ENCODE results near the gene MRNIP. TPM values are rescaled to one million over a fixed set of nuclear protein-coding genes. Genes with fewer than 3 reads are reported as not detected.

The MRNIP gene
- total and polyA plus RNA-seq, 2 of the 8 experiments (the other 6 are each of a cell fraction or from before 2014, with no cell fraction given): 29.6 TPM

GRCh38 chr5:179901462-179901861 is 42.8 kb upstream of the MRNIP start:
- DNase-seq (ENCODE audit: low read depth in 1 of 2, low spot score in 2 of 2): no peak
- H2BK120ac ChIP-seq (replicated peaks; ENCODE audit: low read depth, low read length): no peak overlapping the region
- H3K23me2 ChIP-seq (ENCODE audit: low read depth, low read length): no peaks in the 10 kb centered on the region
- ChIA-PET CTCF (ENCODE audit: partially characterized antibody) (interaction anchor here (0.6 to 2.5 kb wide), 2 partner anchors 31 to 170 kb away, joined by 4 to 7 read pairs; no protein-coding TSS in a partner anchor), POLR2A (ENCODE audit: partially characterized antibody) (interaction anchor here (0.9 kb wide), 2 partner anchors 11 to 79 kb away, joined by 3 to 4 read pairs; no protein-coding TSS in a partner anchor)
- no peak overlapping the region for H2BK20ac ChIP-seq (ENCODE audit: low read length)
- H3K4ac ChIP-seq (replicated peaks; ENCODE audit: insufficient read length, low read depth, low read length): no peak overlapping the region
- peaks cover 3 to 21% (median 5%) of the 10 kb centered on the region in 4 experiments; a peak in 6 of 8 replicates for H3K36me3 ChIP-seq (ENCODE audit: control insufficient read depth in 2 of 4, insufficient read depth in 4 of 4, low read length in 3 of 4)
- H3K18ac ChIP-seq (ENCODE audit: extremely low read depth, low read length): no peak overlapping the region
- no peaks in the 10 kb centered on the region for H3K9me3 ChIP-seq (ENCODE audit: insufficient read depth in 2 of 2, low read depth in 1 of 2, low read length in 1 of 2)
- no peak overlapping the region for H4K91ac ChIP-seq (replicated peaks; ENCODE audit: insufficient read length, low read length)
- H2AK5ac ChIP-seq (ENCODE audit: low read depth, low read length): no peak overlapping the region
- H3K4me1 ChIP-seq (replicated peaks in 1 of 4; ENCODE audit: control insufficient read depth in 3 of 4, insufficient read depth in 4 of 4, low read length in 3 of 4): no peaks in the 10 kb centered on the region
- H3K14ac ChIP-seq (ENCODE audit: insufficient read length): no peak overlapping the region
- H3K27ac ChIP-seq (ENCODE audit: low read depth, low read length): no peak overlapping the region
- 94% methylated on average over 6 of the region's 6 CpGs; no CpG with 5 or more reads in 1 of the 2 experiments for WGBS, 2 experiments (ENCODE audit: extremely low coverage in 1 of 2, insufficient coverage in 1 of 2, insufficient read length in 1 of 2, insufficient replicate concordance in 2 of 2, low coverage in 1 of 2, low lambda C conversion rate in 2 of 2, missing lambda C conversion rate in 1 of 2)
- H2AFZ ChIP-seq (ENCODE audit: low read length): no peak overlapping the region
- H3K23ac ChIP-seq (ENCODE audit: insufficient read length): no peak overlapping the region
- H4K5ac ChIP-seq (ENCODE audit: insufficient read length, low read depth, low read length): no peak overlapping the region
- peaks cover 0 to 2% of the 10 kb centered on the region in 2 experiments; a peak in 1 of 4 replicates for H3K79me2 ChIP-seq (ENCODE audit: control insufficient read depth in 1 of 2, insufficient read depth in 2 of 2, low read length in 2 of 2)
- H3K56ac ChIP-seq (replicated peaks; ENCODE audit: insufficient read length, low read depth, low read length): no peak overlapping the region
- no peak overlapping the region for H2BK5ac ChIP-seq (ENCODE audit: low read depth, low read length)
- no peak overlapping the region for H3K4me2 ChIP-seq (ENCODE audit: insufficient read depth in 1 of 2, low read depth in 2 of 2, low read length in 2 of 2)
- peaks cover 6% of the 10 kb centered on the region for H3K79me1 ChIP-seq (ENCODE audit: low read depth, low read length)
- H3K27me3 ChIP-seq (replicated peaks in 1 of 4; ENCODE audit: control insufficient read depth in 3 of 4, extremely low read depth in 1 of 4, insufficient read depth in 3 of 4, low read length in 3 of 4): 0 out of 7 replicates have a peak, but pooled peaks cover 0 to 2% (median 0%) of the 10 kb centered on the region in 4 experiments
- H2BK15ac ChIP-seq (ENCODE audit: low read length): no peak overlapping the region
- TF ChIP-seq CBX8 (IDR thresholded peaks at IDR 0.05; ENCODE audit: borderline replicate concordance, low read depth, low read length): no peak
- H3K4me3 ChIP-seq (ENCODE audit: extremely low read depth in 1 of 4, insufficient read depth in 2 of 4, low read depth in 3 of 4, low read length in 4 of 4): no peak overlapping the region
- H4K8ac ChIP-seq (ENCODE audit: extremely low read depth, insufficient read depth, low read length): no peak overlapping the region
- no peak for FAIRE-seq
- no peak overlapping the region for H3K9ac ChIP-seq (replicated peaks in 1 of 4; ENCODE audit: extremely low read depth in 1 of 4, low read depth in 3 of 4, low read length in 3 of 4)
- H4K20me1 ChIP-seq (replicated peaks in 1 of 2; ENCODE audit: control insufficient read depth in 1 of 2, insufficient read depth in 2 of 2, low read length in 2 of 2): peaks cover 0 to 13% of the 10 kb centered on the region in 2 experiments
- H2BK12ac ChIP-seq (ENCODE audit: low read depth, low read length): no peak overlapping the region

Measured in H1 (cell line).